PC-9 (cell line): ENCODE data around the gene ITGB5.

Experiments
- CTCF ChIP-seq: fragments of 200-600 bp; sonication (generic); conservative IDR thresholded peaks from 2 replicates; pipeline ENCODE4 v1.6.1; 2017; ENCODE audit warnings: mixed run types, antibody characterized with exemption, mild to moderate bottlenecking, moderate library complexity
- EZH2 ChIP-seq: fragments of 200-600 bp; sonication (generic); IDR thresholded peaks from 2 replicates; pipeline ENCODE4 v1.8.0; 2017; ENCODE audit warnings: antibody characterized with exemption, low read depth

GRCh38 chr3:124731760-124732159 lies 155.4 kb downstream of the ITGB5 start:
- TF ChIP-seq EZH2 (no peak), CTCF (no peak)
